A673 (cell line): Measurements from ENCODE around the gene B4GALT4.
"Not testable (repeated sequence)": the region's sequence is repeated elsewhere in the genome, so short reads cannot be mapped to it uniquely, and the experiment has no call there.

Experiments
- EZH2 ChIP-seq: fragments of 200-600 bp; sonication (generic); IDR thresholded peaks from 2 replicates; pipeline ENCODE4 v1.6.1; 2017; ENCODE audit warnings: borderline replicate concordance, low read depth, mild to moderate bottlenecking, mixed read lengths, antibody characterized with exemption, low read length; ENCODE audit not compliant: poor library complexity, severe bottlenecking
- TF ChIP-seq, protein P1 (sequence below): fragments of 300-800, 200-600 bp; sonication (generic); conservative IDR thresholded peaks from 2 replicates; pipeline ENCODE4 v1.5.1; 2017; ENCODE audit warnings: low read depth, mild to moderate bottlenecking, antibody characterized with exemption, low read length, moderate library complexity, mixed read lengths

DNA sequence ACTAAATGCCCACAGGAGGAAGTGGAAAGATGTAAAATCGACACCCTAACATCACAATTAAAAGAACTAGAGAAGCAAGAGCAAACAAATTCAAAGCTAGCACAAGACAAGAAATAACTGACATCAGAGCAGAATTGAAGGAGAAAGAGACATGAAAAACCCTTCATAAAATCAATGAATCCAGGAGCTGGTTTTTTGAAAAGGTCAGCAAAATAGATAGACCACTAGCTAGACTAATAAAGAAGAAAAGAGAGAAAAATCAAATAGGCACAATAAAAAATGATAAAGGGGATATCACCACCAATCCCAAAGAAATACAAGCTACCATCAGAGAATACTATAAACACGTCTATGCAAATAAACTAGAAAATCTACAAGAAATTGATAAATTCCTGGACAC lies 29.5 kb upstream of the B4GALT4 start:
- TF ChIP-seq, protein P1, sequence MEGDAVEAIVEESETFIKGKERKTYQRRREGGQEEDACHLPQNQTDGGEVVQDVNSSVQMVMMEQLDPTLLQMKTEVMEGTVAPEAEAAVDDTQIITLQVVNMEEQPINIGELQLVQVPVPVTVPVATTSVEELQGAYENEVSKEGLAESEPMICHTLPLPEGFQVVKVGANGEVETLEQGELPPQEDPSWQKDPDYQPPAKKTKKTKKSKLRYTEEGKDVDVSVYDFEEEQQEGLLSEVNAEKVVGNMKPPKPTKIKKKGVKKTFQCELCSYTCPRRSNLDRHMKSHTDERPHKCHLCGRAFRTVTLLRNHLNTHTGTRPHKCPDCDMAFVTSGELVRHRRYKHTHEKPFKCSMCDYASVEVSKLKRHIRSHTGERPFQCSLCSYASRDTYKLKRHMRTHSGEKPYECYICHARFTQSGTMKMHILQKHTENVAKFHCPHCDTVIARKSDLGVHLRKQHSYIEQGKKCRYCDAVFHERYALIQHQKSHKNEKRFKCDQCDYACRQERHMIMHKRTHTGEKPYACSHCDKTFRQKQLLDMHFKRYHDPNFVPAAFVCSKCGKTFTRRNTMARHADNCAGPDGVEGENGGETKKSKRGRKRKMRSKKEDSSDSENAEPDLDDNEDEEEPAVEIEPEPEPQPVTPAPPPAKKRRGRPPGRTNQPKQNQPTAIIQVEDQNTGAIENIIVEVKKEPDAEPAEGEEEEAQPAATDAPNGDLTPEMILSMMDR: not testable (repeated sequence)
- TF ChIP-seq EZH2: not testable (repeated sequence)
